HG03378 (cell line): ENCODE measurements around the gene VPS50.

Source experiments
- ATAC-seq: cut with Tn5 transposase; IDR thresholded peaks from one replicate; pipeline ENCODE4 v1.9.1; 2021; ENCODE audit warnings: mild to moderate bottlenecking, moderate library complexity; ENCODE audit not compliant: unreplicated experiment

Gene VPS50

DNA sequence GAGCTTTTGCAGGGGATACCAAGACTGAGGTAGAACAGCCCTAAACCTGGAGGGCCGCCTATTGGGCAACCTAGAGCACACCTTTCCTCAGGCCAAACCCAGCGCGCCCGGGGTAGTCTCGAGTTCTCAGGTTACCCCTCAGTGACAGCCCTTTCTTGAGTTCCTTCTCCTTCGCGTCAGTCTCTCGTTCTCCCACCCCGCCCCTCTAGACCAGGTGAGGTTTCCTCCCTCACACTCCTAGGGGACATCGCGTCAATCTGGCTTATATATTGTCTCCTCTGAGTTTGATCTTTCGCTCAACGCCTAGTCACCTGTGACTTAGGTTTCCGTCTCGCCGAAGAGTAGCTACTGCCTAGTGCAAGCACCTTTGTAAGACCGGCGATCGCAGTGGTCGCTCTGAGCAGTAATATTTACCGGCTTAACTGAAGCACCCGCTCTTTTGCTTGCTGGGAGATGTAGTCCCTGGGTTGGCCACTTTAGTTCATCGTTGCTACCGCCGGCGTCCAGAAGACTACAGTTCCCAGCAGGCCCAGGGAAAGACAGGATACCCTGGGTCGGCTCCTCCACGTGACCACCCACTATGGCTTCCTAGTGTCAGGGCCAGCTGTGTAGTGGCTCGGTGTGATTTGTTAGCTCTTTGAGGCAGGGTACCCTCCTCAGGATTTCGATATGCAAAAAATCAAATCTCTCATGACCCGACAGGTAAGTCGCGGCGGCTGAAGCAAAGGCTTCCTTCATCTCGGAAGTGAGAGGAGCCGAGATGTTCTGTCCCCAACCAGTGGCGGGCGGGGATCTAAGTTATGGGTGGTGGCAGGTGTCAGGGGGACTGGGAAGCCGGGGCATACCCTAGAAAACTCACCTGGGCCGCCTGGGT, at the start of gene VPS50:
Gene VPS50, plus strand, starts transcription at position 568 of the 874 bp plus-strand sequence. Its CDS starts 102 bp downstream, at position 670.
- ATAC-seq, result peak; percentile 99

GRCh38 chr7:93185303-93186027, 46.7 kb upstream of the VPS50 start:
- ATAC-seq, result no peak

- no peak for ATAC-seq
Observed at GRCh38 chr7:93188870-93189634, 43.1 kb upstream of the VPS50 start.

DNA sequence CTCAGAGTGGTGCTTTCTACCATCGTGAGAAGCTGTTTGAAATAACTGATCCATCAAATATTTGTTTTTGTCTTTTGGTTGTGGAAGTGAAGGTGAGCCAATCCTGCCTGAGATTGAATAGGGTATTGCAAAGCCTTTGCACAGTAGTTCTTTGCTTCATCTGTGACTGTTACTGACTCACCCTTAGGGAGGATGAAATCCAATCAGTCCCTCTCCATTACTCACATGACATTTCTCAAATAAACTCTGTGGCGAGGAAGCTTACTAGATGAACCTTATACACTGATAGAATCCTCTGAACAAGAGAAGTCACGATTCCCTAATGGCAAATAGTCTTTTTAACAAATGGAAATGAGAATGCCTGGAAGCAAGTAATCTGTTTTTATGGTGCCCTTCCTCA, 37.8 kb upstream of the VPS50 start:
- ATAC-seq, result no peak

DNA sequence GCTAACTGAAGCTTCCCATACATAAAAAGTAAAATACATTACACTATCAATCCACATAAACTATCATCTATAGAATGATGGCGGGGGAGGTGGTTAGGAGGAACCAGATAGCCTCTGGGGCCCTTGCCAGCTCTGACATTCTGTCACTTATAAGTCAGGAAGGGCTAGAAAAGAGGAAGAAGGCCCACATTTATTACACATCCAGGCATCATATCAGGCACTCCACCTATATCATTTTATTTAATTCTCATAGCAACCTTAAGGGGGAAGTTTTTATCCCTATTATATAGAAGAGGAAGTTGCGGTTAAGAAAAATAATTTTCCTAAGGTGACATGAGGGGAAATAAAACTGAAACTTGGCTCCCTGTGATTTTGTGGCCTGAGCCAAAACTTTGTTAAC, 35.8 kb upstream of the VPS50 start:
- ATAC-seq, result no peak

GRCh38 chr7:93198472-93198871, 33.7 kb upstream of the VPS50 start:
- ATAC-seq, result no peak

- no peak for ATAC-seq
Observed at GRCh38 chr7:93202594-93203250, 29.4 kb upstream of the VPS50 start.

GRCh38 chr7:93203496-93203895, 28.7 kb upstream of the VPS50 start:
- no peak for ATAC-seq

DNA sequence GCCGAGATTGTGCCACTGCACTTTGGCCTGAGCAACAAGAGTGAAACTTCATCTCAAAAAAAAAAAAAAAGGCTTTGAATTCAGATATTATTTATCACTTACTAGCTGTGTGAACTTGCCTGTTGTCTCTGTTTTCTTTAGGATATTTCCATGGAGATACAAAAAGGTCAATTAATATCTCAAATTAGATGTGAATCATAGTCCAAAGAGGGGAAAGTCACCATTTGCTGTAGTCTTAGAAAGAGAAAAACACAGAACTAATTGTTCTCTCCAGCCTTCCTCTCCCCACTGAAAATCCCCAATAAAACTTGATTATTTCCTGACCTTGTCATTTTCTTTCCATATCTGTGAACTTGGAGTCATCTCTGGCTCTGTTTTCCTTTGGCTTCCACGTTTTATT, 27.1 kb upstream of the VPS50 start:
- no peak for ATAC-seq

- ATAC-seq, result no peak
Observed at GRCh38 chr7:93211228-93211818, 20.8 kb upstream of the VPS50 start.

GRCh38 chr7:93212881-93213280, 19.3 kb upstream of the VPS50 start:
- ATAC-seq, result no peak

DNA sequence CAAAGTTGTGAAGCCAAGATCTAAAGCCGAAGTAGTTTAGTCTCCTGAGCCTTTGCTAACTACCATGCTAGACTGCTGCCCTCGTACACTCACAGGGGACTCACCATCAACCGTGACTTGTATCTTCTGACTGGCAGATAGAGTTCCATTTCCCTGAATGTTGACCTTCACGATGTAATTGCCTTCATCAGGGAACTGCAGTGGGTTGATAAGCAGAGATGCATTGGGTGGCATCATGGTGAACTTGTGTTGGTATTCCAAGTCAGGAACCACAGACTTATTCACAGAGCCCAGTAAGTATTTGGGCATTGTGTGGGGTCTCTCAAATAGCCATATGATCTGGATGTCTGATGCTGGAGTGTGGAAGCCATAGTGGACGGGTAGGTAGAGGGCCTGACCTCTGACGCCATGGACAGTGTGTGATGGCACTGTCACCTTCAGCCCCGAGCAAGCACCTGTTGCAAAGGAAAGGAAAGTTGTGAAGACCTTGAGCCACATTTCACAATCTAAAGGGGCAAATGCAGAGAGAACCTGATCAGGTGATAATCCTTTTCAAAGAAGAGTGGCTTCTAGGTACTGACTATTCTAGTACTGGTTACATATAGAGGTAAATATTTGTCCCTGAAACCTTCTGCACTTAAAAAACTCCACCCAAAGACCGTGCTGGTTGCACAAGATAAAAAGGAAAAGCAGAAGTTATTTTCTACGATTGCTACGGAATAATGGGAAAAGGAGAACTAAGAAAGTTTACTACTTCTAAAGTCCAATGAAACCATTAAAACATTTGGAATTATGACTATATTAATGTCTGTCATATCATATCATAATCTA, 13.0 kb upstream of the VPS50 start:
- ATAC-seq, result no peak

GRCh38 chr7:93219868-93220267, 12.3 kb upstream of the VPS50 start:
- no peak for ATAC-seq

GRCh38 chr7:93226310-93226709, 5.9 kb upstream of the VPS50 start, which contains the start of gene HEPACAM2:
HEPACAM2 (minus strand) TSS chr7:93226469.
- ATAC-seq, result no peak

DNA sequence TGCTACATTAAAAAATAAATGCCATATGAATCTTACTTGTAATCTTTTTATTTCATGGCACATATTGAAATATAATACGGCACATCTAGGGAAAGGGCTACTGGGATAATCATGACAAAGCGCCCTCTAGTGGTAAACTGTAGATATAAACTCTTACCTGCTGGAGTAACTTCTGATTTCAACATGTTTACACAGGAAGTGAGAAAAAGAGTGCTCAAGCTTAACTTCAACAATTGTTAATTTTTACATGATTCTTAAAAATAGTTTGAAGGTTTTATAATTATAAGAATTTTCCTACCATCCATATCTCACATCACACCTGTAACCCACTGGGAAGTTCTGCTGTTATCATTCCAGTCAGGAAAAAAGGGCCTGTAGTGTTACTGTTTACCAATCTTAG, 3.9 kb upstream of the VPS50 start:
- ATAC-seq, result peak; percentile 35

DNA sequence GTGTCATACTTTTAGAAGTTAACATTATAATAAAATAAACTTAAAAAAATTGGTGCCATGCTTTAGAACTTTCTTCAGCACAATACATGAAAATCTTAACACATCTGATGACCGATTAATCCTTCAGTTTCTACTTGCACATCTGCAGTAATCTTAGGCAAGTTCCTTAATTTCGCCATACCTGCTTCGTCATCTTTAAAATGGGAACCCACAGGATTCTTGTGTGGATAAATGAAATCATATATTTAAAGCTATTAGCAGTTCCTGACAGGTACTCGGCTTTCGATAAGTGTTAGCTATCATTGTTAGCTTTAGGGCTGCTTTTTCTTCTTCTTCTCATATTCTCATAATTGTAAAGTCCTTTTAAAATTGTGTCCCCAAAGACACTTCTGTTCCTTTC, 907 bp upstream of the VPS50 start:
- no peak for ATAC-seq

GRCh38 chr7:93232673-93233018, 480 bp downstream of the VPS50 start:
- no peak for ATAC-seq

- ATAC-seq, result no peak
Observed at GRCh38 chr7:93235541-93235940, 3.4 kb downstream of the VPS50 start.

DNA sequence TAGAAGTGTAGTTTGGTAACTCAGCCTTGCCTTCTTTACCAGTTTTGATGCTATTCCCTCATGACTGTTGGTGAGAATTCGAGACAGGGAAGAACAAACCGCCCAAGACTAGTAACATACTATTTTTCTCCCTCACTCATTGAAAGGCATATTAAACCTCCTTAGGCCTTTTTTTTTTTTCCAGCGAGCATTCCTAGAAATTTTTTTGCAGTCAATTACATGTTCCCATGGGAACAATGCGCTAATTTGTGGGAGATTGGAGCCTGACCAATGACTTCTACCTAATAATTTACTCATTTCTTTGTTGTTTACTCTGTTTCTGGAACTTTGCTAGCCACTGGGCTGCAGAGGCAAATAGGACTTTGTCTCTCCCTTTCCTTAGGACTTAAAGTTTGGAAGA, 6.0 kb downstream of the VPS50 start:
- no peak for ATAC-seq

DNA sequence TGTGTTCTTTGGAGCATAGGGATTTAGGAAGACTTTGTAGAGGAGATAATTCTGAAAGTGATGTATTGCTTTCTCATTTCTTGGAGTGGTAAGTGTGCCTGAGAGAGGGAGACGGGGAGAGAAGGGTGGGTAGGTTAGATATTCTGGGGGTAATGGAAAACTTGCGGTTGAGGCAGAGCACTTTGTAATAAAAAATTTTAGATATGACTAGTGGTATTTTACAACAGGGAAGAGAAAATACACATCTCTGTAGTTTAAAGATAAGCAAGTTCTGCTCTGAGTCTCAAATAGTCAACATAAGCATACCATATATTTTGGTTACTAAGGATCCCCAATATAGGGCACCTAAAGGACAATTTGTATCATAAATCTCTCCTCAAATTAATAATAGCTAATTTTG, 6.6 kb downstream of the VPS50 start:
- no peak for ATAC-seq
